Measurements from ENCODE around the gene SELENOP. TPM values are rescaled to one million over a fixed set of nuclear protein-coding genes. Genes with fewer than 3 reads are reported as not detected.

SELENOP gene
- total and polyA plus RNA-seq, 2 donors (not counting 3 experiments of a cell fraction or from before 2014, with no cell fraction given) = 0.22 to 1.5 TPM

DNA sequence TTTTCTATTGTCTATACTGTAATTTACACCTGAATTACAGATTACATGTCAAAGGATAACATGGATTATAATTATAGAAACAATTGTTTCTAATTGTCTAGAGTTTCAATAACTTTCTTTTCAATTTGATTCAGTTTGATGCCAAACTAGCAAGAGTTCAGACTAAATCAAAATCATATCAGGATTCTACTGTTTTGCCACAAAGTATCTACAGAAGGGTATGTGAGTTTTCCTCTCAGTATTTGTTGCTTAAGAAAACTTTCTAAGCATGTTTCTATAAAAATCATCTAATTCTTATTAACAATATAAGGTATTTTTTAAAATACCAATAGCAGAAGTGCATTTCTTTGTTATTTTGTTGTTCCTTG lies 12.5 kb downstream of the SELENOP start:
- H3K27ac ChIP-seq (ENCODE audit: insufficient read depth, low read depth, low read length) = no peak overlapping the region
- H3K36me3 ChIP-seq (ENCODE audit: control insufficient read depth in 2 of 2, extremely low read depth in 1 of 2, insufficient read depth in 2 of 2, low read length in 2 of 2) = no peaks in the 10 kb centered on the region
- H4K20me1 ChIP-seq (replicated peaks; ENCODE audit: control insufficient read depth, extremely low read depth, insufficient read depth, low read length) = no peaks in the 10 kb centered on the region
- no peak for DNase-seq (ENCODE audit: low read depth, low spot score)
- POLR2A ChIA-PET = no interaction called here
- no peaks in the 10 kb centered on the region for H3K9me1 ChIP-seq (replicated peaks; ENCODE audit: control insufficient read depth, extremely low read depth, insufficient read depth, low read length)
- H3K9ac ChIP-seq (replicated peaks; ENCODE audit: extremely low read depth, insufficient read depth, low read length) = no peak overlapping the region
- no peaks in the 10 kb centered on the region for H3K27me3 ChIP-seq (ENCODE audit: control insufficient read depth in 2 of 2, insufficient read depth in 2 of 2, low read length in 2 of 2)
- dilution Hi-C loops (cut with MboI; ENCODE audit: extremely low pct_ligation_motif_present, low sequenced_read_pairs) = no loop called here
- no peak overlapping the region for H3K4me3 ChIP-seq (replicated peaks in 1 of 3; ENCODE audit: insufficient read depth in 1 of 3, low read depth in 1 of 3, low read length in 3 of 3)
- H3K79me2 ChIP-seq (ENCODE audit: control insufficient read depth, insufficient read depth, low read length) = no peaks in the 10 kb centered on the region
- CTCF ChIA-PET = no interaction called here
- no peak overlapping the region for H2AFZ ChIP-seq (ENCODE audit: low read depth, low read length)
- no peaks in the 10 kb centered on the region for H3K4me1 ChIP-seq (ENCODE audit: control insufficient read depth, extremely low read depth, insufficient read depth, low read length)
- H3K4me2 ChIP-seq (ENCODE audit: insufficient read depth, low read length) = no peak overlapping the region
- no peaks in the 10 kb centered on the region for H3K9me3 ChIP-seq (replicated peaks; ENCODE audit: control insufficient read depth, insufficient read depth, low read length)
- no peak for FAIRE-seq
- TF ChIP-seq POLR2A (IDR thresholded peaks at IDR 0.05; ENCODE audit: low read depth, low read length) (no peak), FOS (IDR thresholded peaks at IDR 0.05; ENCODE audit: borderline replicate concordance, insufficient read depth, low read length) (no peak), GATA2 (IDR thresholded peaks at IDR 0.05; ENCODE audit: insufficient read depth, insufficient read length, low read depth, low read length) (no peak), JUN (IDR thresholded peaks at IDR 0.05; ENCODE audit: borderline replicate concordance, insufficient read depth, insufficient read length, low read depth) (no peak), EZH2 (IDR thresholded peaks at IDR 0.05; ENCODE audit: borderline replicate concordance, low read depth, low read length, severe bottlenecking) (no peak), POLR2AphosphoS5 (IDR thresholded peaks at IDR 0.05; ENCODE audit: insufficient read depth, low read depth, low read length) (no peak), MYC (IDR thresholded peaks at IDR 0.05; ENCODE audit: low read depth, low read length) (no peak)
- TF ChIP-seq, protein P1, sequence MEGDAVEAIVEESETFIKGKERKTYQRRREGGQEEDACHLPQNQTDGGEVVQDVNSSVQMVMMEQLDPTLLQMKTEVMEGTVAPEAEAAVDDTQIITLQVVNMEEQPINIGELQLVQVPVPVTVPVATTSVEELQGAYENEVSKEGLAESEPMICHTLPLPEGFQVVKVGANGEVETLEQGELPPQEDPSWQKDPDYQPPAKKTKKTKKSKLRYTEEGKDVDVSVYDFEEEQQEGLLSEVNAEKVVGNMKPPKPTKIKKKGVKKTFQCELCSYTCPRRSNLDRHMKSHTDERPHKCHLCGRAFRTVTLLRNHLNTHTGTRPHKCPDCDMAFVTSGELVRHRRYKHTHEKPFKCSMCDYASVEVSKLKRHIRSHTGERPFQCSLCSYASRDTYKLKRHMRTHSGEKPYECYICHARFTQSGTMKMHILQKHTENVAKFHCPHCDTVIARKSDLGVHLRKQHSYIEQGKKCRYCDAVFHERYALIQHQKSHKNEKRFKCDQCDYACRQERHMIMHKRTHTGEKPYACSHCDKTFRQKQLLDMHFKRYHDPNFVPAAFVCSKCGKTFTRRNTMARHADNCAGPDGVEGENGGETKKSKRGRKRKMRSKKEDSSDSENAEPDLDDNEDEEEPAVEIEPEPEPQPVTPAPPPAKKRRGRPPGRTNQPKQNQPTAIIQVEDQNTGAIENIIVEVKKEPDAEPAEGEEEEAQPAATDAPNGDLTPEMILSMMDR (IDR thresholded peaks at IDR 0.05; ENCODE audit: extremely low read depth in 1 of 2, insufficient read depth in 1 of 2, low read depth in 1 of 2, low read length in 2 of 2) = no peak
- TF ChIP-seq, protein P2, sequence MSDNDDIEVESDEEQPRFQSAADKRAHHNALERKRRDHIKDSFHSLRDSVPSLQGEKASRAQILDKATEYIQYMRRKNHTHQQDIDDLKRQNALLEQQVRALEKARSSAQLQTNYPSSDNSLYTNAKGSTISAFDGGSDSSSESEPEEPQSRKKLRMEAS (IDR thresholded peaks at IDR 0.05; ENCODE audit: insufficient read depth, insufficient read length) = no peak
- intact Hi-C loops (cut with micrococcal nuclease) = no loop called here
- BruUV-seq (replicated peaks) = no TSS peak

Measured in endothelial cell of umbilical vein (primary cell).